GM18870 (cell line): ENCODE results near the gene ABCA2.

Experiments
- ATAC-seq: cut with Tn5 transposase; IDR thresholded peaks from one replicate; pipeline ENCODE4 v1.9.1; 2021; ENCODE audit warnings: moderate library complexity; ENCODE audit not compliant: unreplicated experiment

Gene ABCA2, protein sequence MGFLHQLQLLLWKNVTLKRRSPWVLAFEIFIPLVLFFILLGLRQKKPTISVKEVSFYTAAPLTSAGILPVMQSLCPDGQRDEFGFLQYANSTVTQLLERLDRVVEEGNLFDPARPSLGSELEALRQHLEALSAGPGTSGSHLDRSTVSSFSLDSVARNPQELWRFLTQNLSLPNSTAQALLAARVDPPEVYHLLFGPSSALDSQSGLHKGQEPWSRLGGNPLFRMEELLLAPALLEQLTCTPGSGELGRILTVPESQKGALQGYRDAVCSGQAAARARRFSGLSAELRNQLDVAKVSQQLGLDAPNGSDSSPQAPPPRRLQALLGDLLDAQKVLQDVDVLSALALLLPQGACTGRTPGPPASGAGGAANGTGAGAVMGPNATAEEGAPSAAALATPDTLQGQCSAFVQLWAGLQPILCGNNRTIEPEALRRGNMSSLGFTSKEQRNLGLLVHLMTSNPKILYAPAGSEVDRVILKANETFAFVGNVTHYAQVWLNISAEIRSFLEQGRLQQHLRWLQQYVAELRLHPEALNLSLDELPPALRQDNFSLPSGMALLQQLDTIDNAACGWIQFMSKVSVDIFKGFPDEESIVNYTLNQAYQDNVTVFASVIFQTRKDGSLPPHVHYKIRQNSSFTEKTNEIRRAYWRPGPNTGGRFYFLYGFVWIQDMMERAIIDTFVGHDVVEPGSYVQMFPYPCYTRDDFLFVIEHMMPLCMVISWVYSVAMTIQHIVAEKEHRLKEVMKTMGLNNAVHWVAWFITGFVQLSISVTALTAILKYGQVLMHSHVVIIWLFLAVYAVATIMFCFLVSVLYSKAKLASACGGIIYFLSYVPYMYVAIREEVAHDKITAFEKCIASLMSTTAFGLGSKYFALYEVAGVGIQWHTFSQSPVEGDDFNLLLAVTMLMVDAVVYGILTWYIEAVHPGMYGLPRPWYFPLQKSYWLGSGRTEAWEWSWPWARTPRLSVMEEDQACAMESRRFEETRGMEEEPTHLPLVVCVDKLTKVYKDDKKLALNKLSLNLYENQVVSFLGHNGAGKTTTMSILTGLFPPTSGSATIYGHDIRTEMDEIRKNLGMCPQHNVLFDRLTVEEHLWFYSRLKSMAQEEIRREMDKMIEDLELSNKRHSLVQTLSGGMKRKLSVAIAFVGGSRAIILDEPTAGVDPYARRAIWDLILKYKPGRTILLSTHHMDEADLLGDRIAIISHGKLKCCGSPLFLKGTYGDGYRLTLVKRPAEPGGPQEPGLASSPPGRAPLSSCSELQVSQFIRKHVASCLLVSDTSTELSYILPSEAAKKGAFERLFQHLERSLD (N-terminal part only)

DNA sequence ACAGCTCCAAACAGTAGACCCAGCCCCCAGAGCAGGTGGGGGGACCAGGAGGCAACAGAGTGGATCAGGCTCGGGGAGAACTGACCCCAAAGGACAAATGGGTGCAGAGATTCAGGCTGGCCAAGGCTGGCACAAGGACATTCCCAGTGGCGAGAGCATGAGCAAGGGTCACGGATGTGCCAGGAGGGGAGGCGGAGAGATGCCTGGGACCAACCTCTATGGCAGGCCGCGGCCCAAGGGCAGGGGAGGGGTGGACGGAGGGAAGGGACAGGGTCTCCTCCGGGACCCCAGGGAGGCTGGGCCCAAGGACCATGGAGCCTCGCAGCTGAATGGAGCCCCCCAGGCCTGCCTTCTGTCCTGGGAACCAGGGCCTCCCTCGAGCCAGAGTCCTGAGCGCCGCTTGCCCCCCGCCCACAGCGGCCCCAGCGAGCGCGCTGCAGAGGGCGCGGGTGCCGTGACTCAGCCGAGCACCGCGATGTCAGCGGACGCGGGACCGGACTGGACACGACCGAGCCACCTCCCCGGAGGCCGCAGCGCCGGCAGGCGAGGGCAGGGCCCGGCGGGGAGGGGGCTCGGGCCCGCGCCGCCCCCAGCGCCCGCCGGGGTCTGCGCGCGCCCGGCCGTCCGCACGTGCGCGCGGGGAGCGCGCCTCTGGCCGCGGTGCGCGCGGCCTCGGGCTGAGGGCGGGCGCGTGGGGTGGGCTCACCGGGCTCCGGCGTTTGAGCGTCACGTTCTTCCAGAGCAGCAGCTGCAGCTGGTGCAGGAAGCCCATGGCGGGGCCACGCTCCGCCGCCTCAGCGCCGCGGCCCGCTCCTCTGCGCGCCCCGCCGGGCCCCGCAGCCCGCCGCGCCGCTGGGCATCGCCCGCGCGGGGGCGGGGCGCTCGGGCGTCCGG lies at the start of gene ABCA2:
Gene ABCA2 (minus strand): TSS at position 869 of the 894 bp plus-strand sequence. CDS start 97 bp downstream, at position 772.
- no peak for ATAC-seq

DNA sequence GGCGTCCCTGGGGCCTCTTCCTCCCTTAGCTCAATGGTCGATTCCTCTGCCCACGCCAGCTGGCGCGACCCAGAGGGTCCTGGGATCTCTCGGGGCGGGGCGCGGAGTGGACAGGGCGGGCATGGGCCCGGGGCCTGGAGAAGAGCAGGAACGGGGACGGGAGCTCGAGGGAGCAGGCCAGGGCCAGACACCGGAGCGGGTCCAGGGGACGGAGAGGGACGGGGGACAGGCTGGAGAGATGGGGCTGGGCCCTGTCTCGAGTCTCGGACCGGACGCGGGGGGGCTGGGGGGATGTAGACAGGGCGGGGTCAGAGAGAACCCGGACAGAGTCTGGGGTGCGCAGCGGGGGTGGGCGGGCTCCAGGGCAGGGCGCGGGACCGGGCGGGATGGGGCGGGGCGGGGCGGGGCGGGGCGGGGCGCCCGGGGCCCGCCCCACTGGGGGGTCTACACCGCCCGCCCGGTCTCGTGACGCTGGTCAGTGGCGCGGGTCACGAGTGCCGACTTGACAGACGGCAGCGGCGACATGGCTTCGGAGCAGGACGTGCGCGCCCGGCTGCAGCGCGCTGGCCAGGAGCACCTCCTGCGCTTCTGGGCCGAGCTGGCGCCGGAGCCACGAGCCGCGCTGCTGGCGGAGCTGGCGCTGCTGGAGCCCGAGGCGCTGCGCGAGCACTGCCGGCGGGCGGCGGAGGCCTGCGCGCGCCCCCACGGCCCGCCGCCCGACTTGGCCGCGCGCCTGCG lies 49.1 kb upstream of the ABCA2 start, which contains the start of gene UAP1L1:
Gene UAP1L1 (plus strand): TSS at position 508 of the 738 bp plus-strand sequence. CDS start 16 bp downstream, at position 524.
- no peak for ATAC-seq

DNA sequence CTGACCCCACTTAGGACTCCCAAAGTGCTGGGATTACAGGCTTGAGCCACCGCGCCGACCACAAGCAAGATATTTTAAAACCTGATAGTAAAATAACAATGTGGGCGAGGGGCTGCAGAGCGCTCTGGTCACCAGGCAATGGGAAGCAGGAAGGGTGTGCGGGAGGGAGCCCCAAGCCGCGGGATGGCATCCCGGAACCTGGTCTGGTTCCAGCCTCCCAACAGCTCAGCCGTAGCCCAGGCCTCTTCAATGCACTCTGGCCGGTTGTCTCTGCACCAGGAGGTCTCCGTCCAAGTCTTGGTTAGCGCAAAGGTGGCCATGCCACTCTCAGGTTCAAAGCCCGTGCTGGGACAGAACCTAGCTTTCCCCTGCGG lies 48.6 kb upstream of the ABCA2 start:
- ATAC-seq: no peak

DNA sequence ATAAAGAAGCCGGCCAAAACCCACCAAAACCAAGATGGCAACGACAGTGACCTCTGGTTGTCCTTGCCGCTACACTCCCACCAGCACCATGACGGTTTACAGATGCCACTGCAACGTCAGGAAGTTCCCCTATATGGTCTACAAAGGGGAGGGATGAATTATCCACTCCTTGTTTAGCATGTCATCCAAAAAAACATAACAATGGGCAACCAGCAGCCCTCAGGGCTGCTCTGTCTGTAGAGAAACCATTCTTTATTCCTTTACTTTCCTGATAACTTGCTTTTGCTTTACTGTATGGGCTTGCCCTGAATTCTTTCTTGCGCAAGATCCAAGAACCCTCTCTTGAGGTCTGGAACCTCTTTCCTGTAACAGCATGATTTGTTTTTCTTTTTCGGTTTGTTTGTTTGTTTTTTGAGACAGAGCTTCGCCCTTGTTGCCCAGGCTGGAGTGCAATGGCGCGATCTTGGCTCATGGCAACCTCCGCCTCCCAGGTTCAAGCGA lies 47.3 kb upstream of the ABCA2 start:
- no peak for ATAC-seq

DNA sequence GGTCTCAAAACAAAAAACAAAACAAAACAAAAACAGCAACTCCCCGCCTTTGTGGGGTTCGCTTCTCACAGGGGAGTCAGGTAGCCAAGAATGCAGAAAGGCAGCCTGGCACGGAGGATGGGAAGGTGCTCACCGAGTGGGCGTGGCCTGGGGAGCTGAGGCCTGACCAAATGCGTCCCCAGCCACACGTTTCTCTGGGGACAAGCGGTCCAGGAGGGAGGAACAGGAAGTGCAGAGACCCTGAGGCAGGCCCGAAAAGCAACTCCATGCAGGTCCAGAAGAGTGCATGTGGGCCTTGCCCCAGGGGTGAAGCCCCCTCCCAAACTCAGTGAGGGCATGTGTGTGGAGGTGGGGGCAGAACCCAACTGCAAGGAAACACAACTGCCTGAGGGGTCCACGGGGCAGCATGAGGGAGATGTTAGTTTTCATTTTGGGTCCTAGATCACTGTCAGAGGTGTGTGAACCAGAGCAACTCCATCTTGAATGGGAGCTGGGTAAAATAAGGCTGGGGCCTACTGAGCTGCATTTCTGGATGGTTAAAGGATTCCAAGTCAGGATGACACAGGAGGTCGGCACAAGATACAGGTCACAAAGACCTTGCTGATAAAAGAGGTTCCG lies 46.7 kb upstream of the ABCA2 start:
- ATAC-seq: no peak

DNA sequence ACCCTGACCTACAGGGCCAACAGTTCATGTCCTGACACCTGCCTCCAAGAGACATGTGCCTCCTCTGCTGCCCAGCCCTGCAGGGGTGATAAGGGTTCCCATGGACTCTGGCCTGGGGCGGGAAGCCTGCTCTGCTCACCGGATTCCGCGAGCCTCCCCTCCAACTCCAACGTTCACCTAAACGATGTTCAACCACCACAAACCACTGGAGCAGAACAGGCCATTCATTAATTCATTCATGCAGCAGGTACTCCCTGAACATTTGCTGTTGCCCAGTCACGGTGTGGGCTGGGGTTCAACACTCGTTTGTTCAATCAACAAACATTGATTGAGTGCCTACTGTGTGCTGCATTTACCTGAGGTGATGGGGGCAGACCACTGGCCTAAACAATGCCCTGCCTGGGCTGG lies 46.0 kb upstream of the ABCA2 start:
- no peak for ATAC-seq

DNA sequence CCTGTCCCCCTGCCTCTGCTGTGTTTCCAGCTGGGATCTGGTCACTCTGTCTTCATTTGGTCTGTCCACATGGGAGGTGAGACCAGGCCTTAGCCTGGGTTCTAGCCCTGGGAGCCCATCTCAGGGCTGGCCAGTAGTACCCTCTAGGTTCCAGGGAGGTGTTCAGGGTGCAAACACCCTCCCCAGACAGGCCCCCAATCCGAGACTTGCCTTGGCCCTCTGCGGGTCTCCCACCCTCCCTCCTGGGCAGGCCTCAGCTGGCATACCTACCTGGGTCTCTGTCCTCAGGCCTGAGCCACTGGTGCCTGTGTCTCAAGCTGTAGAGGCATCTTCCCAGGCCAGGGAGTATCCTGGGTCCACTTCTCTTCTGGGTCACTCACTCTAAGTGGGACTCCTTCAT lies 43.2 kb upstream of the ABCA2 start:
- no peak for ATAC-seq

DNA sequence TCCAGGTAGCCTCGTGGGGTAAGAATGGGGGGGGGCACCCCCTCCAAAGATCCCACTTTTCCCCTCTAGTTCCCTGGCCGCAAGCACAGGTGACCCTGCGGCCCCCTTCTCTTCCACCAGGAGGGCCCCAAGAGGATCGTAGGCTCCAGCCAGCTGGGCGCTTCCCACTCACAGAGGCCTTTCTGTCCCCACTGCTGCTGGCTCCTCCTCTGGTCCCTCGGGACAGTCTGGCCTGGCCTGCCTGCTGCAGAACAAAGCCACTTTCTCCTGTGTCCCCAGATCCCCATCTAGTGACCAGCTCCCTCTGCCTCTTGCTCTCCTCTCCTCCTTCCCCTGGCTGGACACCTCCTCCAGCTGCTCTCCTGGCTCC lies 42.9 kb upstream of the ABCA2 start:
- ATAC-seq: no peak

DNA sequence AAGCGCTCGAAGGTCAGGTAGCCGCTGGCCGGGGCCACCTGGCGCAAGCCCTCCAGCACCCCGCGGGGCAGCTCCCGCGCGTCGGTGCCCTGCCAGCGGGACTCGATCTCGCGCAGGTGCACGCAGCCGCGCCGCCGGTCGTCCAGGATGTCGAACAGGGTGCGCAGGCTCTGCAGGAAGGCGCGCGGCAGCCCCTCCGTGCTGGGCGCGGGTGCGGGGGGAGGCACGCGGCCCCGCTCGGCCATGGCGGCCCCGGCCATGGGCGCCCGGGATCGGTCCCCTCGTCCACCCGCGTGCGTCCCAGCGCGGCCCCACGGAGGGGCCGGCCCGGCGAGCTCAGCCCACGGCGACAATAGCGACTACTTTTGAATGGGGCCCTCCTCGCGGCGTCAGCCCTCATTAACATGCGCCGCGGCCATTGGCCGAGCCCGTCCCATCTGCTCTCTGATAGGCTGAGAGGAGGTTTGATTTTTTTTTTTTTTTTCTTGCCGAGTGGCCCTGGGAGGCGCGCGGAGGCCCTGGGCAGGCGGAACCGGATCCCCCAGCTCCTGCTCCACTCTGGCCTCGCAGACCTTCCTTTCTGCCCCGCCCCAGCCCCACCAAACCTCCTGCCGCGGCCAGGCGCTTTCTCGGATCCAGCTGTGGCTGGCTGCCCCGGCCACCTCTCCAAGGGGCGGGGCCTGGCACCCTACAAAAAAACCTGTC lies 42.3 kb upstream of the ABCA2 start, which contains the start of gene SAPCD2:
Gene SAPCD2 (minus strand): TSS at position 357 of the 705 bp plus-strand sequence. CDS start 97 bp downstream, at position 260.
- peak; percentile 60 for ATAC-seq

DNA sequence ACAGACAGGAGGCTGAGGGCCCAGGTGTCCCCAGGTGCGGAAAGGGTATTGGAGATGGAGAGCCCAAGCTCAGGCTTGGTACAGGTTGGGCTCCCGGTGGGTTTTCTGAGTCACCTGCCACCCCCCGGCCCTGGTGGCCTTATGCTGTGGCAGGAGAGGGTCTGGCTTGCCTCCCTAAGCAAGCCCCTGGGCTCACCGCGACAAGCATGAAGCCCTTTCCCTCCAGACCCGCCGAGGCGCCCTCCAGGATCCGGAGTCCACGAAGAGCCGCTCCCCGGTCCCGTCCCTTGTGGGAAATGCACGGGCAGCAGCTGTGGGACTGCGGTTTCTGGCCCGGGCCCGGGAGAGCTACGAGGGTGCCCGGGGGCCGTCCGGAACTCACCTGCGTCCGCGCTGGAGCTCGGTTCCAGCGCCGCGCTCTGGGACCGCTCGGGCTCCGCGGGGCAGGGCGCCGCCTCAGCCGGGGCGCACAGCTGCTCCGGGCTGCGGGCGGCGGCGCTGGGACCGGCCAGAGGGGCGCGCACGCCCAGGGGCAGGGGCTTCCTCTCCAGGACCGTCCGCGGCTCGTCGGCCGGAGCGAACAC lies 41.6 kb upstream of the ABCA2 start:
- no peak for ATAC-seq

DNA sequence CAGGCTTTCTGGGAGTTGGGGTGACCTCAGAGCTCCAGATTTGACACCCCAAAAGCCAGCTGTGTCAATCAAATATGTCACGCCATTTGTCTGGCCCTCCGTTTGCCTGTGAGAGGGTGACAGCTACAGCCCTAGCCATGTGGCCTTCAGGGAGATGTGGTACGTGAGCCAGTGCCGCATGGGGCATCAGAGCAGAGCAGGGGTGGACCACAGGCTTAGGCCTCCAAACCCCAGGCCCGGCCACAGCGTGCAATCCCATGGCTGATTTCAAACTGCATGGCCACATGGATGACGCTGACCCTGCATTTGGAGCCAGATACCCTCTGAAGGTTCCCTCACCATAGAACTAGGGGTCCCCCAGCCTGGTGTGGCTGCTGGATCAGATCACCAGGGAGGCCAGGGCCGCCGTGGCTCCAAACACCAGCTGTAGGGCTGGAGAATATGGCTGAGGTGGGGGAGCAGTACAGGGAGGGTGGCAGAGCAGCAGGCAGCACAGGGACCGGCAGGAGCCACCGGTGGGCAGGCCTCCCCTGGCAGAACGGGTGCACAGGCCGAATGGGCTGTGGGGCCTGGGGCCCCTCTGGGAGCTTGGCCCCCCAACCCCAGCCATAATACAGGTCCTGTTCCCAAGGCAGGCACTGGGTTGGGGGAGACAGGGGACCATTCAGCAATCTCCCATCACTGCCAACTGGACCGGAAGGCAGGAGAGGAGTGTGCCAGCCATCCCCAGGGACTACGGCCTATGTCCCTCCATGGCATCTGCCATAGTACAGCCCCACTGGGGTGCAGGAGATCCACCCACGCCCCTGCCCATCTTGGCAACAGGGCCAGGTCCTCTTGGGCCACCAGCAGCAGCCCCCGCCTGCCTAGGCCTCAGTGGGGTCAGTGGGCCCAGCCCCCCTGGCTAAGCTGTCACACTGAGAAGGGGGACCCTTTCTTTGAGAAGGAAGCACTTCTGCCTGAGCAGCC lies 40.8 kb upstream of the ABCA2 start:
- no peak for ATAC-seq

DNA sequence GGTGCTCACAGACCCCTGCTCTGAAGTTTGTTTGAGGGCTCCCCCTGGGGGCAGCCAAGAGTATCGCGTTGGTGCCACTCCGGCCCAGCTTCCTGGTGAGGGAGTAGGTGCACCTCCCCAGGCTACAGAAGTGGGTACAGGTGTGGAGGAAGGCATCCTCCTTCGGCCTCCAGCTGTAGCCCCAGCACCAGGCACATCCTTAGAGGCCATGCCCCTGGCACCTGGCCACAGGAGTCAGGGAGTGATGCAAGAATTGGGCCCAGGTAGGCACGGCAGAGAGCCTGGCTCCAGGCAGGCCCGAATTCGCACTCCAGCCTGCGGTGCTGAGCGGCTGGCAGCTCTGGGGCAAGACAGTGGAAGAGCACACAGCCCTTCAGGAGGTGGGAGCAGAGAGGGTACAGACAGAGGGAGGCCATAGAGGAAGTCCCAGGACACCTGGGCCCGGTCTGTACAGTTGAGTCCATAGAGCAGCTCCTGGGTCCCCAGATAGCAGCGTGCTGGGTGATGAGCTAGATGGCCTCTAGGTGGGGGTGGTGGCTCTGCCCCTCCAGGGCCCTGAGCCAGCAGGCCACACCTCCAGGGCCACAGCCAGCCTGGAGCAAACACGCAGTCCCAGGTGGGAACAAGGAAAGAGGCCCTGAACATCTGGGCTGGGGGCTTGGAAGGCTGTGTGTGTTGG lies 40.0 kb upstream of the ABCA2 start:
- ATAC-seq: no peak

DNA sequence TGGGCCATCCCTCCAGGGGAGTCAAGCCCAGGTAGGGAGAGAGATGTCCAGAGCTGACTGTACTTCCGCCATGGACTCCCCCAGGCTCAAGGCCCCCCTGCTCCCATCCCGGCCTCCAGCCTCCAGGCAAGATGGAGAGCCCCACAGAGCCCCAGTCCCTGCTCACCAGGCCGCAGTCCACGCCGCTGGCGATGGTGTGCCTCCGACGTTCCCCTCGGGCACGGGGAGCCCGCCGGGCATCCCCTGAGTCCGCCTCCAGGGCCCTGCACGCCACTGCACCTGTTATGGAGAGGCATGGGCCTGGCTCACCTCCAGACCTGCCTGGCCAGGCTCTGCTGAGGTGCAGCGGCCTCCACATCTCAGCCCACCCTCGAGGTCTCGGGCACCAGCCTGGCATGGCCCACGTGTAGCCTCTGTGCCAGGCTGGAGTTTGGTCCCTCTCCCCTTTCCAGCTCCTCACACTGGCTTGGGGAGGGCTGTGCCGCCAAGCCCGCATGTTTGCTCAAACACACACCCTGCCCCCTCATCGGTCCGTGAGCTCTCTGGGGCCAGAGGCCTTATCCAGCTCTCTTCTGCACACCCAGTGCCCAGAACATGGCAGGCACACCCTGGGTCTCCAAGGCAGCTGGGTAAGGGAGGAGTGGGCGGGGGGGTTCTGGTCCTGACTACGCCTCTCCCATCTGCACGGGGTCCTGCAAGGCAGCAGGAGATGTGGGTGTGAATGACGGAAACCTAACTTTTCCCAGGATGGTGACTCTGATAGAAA lies 38.2 kb upstream of the ABCA2 start:
- ATAC-seq: no peak

DNA sequence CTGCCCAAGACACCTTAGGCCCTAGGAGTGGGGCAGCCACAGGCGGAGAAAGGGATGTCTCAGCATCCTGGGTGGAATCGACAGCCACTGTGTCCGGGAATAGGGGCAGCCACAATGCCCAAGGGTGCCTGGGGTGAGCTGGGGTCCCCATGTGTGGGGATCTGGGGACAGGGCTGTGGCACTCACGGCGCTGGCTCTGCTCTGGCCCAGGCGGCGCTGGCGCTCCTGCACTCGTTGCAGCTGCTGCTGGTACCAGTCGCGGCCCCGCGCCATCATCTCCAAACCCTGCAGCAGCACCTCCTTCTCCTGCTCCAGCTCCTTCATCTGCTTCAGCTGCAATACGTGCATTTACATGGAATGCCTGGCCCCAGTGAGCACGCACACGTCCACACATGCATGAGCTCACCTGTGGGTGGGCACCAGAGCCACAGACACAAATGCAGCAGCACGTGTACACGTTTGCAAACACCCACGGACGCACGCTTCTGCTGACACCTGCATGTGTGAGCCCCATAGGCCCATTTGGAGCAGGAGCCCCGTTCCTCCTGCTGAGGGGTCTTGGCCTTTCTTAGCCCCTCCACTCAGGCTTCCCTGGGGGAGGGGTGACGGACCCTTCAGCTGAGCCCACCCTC lies 37.4 kb upstream of the ABCA2 start:
- no peak for ATAC-seq

DNA sequence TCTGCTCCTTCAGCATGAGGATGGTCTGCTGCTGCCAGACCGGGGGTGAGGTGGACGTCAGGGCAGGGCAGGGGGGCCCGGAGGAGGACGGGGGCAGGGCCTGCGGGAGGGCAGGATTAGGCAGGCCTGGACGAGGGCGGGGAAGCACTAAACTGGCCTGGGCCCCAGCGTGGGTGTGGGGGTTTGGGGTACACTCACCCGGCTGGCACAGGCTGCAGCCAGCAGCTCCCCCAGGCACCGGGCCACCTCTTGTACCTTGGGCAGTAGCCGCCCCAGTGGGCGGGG lies 36.8 kb upstream of the ABCA2 start:
- no peak for ATAC-seq
